A549 (cell line): ENCODE measurements around the gene TVP23B.
"Not testable (repeated sequence)": the region's sequence is repeated elsewhere in the genome, so short reads cannot be mapped to it uniquely, and the experiment has no call there.

Experiments
- CEBPB ChIP-seq, 2 experiments: fragments of >200 bp in 1 of 2; sonication (Bioruptor Twin) in 1 of 2; formaldehyde crosslinking in 1 of 2; IDR thresholded peaks; 2 replicates each; pipeline ENCODE4 v1.6.1; 2012 to 2016
- EHMT2 ChIP-seq: fragments of 200-600 bp; sonication (generic); IDR thresholded peaks from 2 replicates; pipeline ENCODE4 v1.6.1; 2016; ENCODE audit warnings: antibody characterized with exemption, low read depth, mild to moderate bottlenecking, moderate library complexity
- EP300 ChIP-seq, 2 experiments: fragments of >200 bp; sonication (Bioruptor Twin); formaldehyde crosslinking; IDR thresholded peaks; 2 replicates in 1 of 2; 3 replicates in 1 of 2; pipeline ENCODE4 v1.6.1; 2016 to 2017
- HDAC2 ChIP-seq: fragments of 200-600 bp; sonication (generic); IDR thresholded peaks from 2 replicates; pipeline ENCODE4 v1.6.1; 2016
- HOXA7 ChIP-seq: fragments of 250-450 bp; sonication (Bioruptor Pico); IDR thresholded peaks from 2 replicates; pipeline ENCODE4 v1.5.0; 2020; ENCODE audit warnings: mild to moderate bottlenecking, moderate library complexity
- HOXB13 ChIP-seq: fragments of 250-450 bp; sonication (Bioruptor Pico); IDR thresholded peaks from 2 replicates; pipeline ENCODE4 v1.5.0; 2020; ENCODE audit warnings: low read depth, mild to moderate bottlenecking, moderate library complexity
- MAZ ChIP-seq: fragments of 150-350 bp; IDR thresholded peaks from 2 replicates; pipeline ENCODE4 v1.6.1; 2014; ENCODE audit warnings: antibody characterized with exemption, low read depth, low read length, borderline replicate concordance
- MYC ChIP-seq: IDR thresholded peaks from 2 replicates; pipeline ENCODE4 v1.6.1; 2012; ENCODE audit warnings: mild to moderate bottlenecking, inconsistent platforms, low read length, improper control_type of control experiment, borderline replicate concordance
- POLR2A ChIP-seq: IDR thresholded peaks from 2 replicates; pipeline ENCODE4 v1.6.1; 2012; ENCODE audit warnings: mild to moderate bottlenecking, low read length
- RCOR1 ChIP-seq: fragments of 150-350 bp; IDR thresholded peaks from 2 replicates; pipeline ENCODE4 v1.6.1; 2014; ENCODE audit warnings: antibody characterized with exemption, low read length, low read depth
- TF ChIP-seq, protein P1 (sequence below): fragments of >200 bp; sonication (Bioruptor Twin); formaldehyde crosslinking; IDR thresholded peaks from 3 replicates; pipeline ENCODE4 v1.5.1; 2016
- TF ChIP-seq, protein P2 (sequence below): IDR thresholded peaks from 2 replicates; pipeline ENCODE4 v1.6.1; 2012; ENCODE audit warnings: low read depth, borderline replicate concordance
- TF ChIP-seq, protein P3 (sequence below): fragments of 200-600 bp; sonication (generic); IDR thresholded peaks from 2 replicates; pipeline ENCODE4 v1.6.1; 2016; ENCODE audit warnings: antibody characterized with exemption, mild to moderate bottlenecking, moderate library complexity

DNA sequence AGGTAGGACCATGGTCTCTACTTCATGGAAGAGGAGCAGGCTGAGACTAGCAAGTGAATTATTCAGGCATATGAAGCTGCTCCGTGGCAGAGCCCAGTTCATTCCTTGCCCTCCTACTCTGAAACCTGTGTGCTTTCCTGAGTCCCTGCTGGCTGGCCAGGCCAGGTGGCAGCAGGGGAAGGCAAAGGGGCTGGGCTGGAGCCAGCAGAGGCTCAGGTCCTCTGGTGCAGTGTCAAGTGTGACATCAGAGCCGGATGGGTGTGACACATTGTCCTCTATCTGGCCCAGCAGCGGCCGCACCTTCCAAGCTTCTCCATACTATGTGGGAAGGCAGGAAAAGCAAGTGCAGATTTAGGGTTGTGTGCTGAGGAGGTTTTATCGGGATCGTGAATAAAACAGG is 39.8 kb upstream of the TVP23B start:
- TF ChIP-seq POLR2A; MYC; HOXB13 (CRISPR knock-in tag); EHMT2; HOXA7 (CRISPR knock-in tag); HDAC2; MAZ; CEBPB (IDR thresholded peaks at IDR 0.05); EP300 (IDR thresholded peaks at IDR 0.05); RCOR1: not testable (repeated sequence)
- TF ChIP-seq, protein P1, sequence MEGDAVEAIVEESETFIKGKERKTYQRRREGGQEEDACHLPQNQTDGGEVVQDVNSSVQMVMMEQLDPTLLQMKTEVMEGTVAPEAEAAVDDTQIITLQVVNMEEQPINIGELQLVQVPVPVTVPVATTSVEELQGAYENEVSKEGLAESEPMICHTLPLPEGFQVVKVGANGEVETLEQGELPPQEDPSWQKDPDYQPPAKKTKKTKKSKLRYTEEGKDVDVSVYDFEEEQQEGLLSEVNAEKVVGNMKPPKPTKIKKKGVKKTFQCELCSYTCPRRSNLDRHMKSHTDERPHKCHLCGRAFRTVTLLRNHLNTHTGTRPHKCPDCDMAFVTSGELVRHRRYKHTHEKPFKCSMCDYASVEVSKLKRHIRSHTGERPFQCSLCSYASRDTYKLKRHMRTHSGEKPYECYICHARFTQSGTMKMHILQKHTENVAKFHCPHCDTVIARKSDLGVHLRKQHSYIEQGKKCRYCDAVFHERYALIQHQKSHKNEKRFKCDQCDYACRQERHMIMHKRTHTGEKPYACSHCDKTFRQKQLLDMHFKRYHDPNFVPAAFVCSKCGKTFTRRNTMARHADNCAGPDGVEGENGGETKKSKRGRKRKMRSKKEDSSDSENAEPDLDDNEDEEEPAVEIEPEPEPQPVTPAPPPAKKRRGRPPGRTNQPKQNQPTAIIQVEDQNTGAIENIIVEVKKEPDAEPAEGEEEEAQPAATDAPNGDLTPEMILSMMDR = not testable (repeated sequence)
- TF ChIP-seq, protein P2, sequence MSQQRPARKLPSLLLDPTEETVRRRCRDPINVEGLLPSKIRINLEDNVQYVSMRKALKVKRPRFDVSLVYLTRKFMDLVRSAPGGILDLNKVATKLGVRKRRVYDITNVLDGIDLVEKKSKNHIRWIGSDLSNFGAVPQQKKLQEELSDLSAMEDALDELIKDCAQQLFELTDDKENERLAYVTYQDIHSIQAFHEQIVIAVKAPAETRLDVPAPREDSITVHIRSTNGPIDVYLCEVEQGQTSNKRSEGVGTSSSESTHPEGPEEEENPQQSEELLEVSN = not testable (repeated sequence)
- TF ChIP-seq, protein P3, sequence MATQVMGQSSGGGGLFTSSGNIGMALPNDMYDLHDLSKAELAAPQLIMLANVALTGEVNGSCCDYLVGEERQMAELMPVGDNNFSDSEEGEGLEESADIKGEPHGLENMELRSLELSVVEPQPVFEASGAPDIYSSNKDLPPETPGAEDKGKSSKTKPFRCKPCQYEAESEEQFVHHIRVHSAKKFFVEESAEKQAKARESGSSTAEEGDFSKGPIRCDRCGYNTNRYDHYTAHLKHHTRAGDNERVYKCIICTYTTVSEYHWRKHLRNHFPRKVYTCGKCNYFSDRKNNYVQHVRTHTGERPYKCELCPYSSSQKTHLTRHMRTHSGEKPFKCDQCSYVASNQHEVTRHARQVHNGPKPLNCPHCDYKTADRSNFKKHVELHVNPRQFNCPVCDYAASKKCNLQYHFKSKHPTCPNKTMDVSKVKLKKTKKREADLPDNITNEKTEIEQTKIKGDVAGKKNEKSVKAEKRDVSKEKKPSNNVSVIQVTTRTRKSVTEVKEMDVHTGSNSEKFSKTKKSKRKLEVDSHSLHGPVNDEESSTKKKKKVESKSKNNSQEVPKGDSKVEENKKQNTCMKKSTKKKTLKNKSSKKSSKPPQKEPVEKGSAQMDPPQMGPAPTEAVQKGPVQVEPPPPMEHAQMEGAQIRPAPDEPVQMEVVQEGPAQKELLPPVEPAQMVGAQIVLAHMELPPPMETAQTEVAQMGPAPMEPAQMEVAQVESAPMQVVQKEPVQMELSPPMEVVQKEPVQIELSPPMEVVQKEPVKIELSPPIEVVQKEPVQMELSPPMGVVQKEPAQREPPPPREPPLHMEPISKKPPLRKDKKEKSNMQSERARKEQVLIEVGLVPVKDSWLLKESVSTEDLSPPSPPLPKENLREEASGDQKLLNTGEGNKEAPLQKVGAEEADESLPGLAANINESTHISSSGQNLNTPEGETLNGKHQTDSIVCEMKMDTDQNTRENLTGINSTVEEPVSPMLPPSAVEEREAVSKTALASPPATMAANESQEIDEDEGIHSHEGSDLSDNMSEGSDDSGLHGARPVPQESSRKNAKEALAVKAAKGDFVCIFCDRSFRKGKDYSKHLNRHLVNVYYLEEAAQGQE = not testable (repeated sequence)
